Panc1 (cell line): ENCODE results near the gene METTL1. TPM values are rescaled to one million over a fixed set of nuclear protein-coding genes. Genes with fewer than 3 reads are reported as not detected.

Experiments used
- ATAC-seq: fragments of 200-7000 bp; cut with Tn5 transposase; 2 replicates; pipeline ENCODE4 v1.9.1; 2020; ENCODE audit warnings: mild to moderate bottlenecking, moderate library complexity
- BruUV-seq: library from RNA; stranded (reverse); fragments of 400-500 nt; replicated peaks from 2 replicates; lab custom pipeline; 2021; lab: Mats Ljungman, UMichigan
- CTCF ChIA-PET: fragments of 300-600 bp; sonication (Branson Sonifier 250); formaldehyde crosslinking; loops from one replicate; lab custom pipeline; 2022; ENCODE audit warnings: antibody characterized with exemption; lab: Charles Lee
- POLR2A ChIA-PET: fragments of 300-600 bp; sonication (Branson Sonifier 250); formaldehyde crosslinking; loops from one replicate; lab custom pipeline; 2022; ENCODE audit warnings: antibody characterized with exemption; lab: Charles Lee
- DNase-seq: peaks from one replicate; pipeline ENCODE4 v3.0.0-alpha.2; 2010; ENCODE audit warnings: low read depth, low spot score
- H3K27ac ChIP-seq: 2 replicates; pipeline ENCODE4 v1.5.1; 2011; ENCODE audit warnings: mild to moderate bottlenecking, low read length, inconsistent platforms
- H3K27me3 ChIP-seq: fragments of 200-500 bp; sonication (Bioruptor generic); 2 replicates; pipeline ENCODE4 v1.6.0; 2014; ENCODE audit warnings: low read length, inconsistent platforms; ENCODE audit not compliant: control insufficient read depth, insufficient read depth
- H3K36me3 ChIP-seq: fragments of 200-500 bp; sonication (Bioruptor generic); 2 replicates; pipeline ENCODE4 v1.5.1; 2014; ENCODE audit warnings: inconsistent platforms, mild to moderate bottlenecking, low read length, moderate library complexity; ENCODE audit not compliant: control insufficient read depth, insufficient read depth
- H3K4me1 ChIP-seq: 2 replicates; pipeline ENCODE4 v1.5.1; 2011; ENCODE audit warnings: inconsistent platforms, mild to moderate bottlenecking, low read length, moderate library complexity; ENCODE audit not compliant: control insufficient read depth, insufficient read depth
- H3K4me3 ChIP-seq, 2 experiments: 2 replicates each; pipeline ENCODE4 v1.5.1; 2011 to 2012; ENCODE audit warnings: low read depth in 2 of 2, low read length in 2 of 2, mild to moderate bottlenecking in 2 of 2, inconsistent platforms in 1 of 2, moderate library complexity in 1 of 2
- H3K9me3 ChIP-seq: fragments of 200-500 bp; sonication (Bioruptor generic); 2 replicates; pipeline ENCODE4 v1.5.1; 2014; ENCODE audit warnings: low read depth, mild to moderate bottlenecking, inconsistent platforms, low read length, moderate library complexity; ENCODE audit not compliant: control insufficient read depth, insufficient read depth
- CTCF ChIP-seq: fragments of 450-650 bp; IDR thresholded peaks from 2 replicates; pipeline ENCODE4 v1.5.1; 2017; ENCODE audit warnings: mild to moderate bottlenecking
- POLR2AphosphoS5 ChIP-seq: IDR thresholded peaks from 2 replicates; pipeline ENCODE4 v1.6.1; 2012; ENCODE audit warnings: mild to moderate bottlenecking, low read depth, low read length, moderate library complexity
- REST ChIP-seq, 2 experiments: IDR thresholded peaks; 2 replicates each; pipeline ENCODE4 v1.6.1; 2011 to 2012; ENCODE audit warnings: low read depth in 2 of 2, control low read depth in 1 of 2, low read length in 1 of 2, mild to moderate bottlenecking in 1 of 2, moderate library complexity in 1 of 2; ENCODE audit not compliant: insufficient read depth in 1 of 2
- SIN3A ChIP-seq: IDR thresholded peaks from 2 replicates; pipeline ENCODE4 v1.6.1; 2012; ENCODE audit warnings: low read depth, mild to moderate bottlenecking, low read length, moderate library complexity, borderline replicate concordance; ENCODE audit not compliant: insufficient read depth
- TCF7L2 ChIP-seq: IDR thresholded peaks from 2 replicates; pipeline ENCODE4 v1.6.1; 2011; ENCODE audit warnings: mild to moderate bottlenecking, low read depth, low read length, inconsistent platforms
- in situ Hi-C: cut with HindIII; loops from 2 replicates; pipeline ENCODE4 v1.10.0; 2016; ENCODE audit warnings: low sequenced_read_pairs, low pct_unique_long_range_greater_than_20kb
- intact Hi-C: fragments of 100-400 bp; cut with micrococcal nuclease; formaldehyde crosslinking; loops from one replicate; pipeline ENCODE4 v1.10.0; 2022; ENCODE audit not compliant: unreplicated experiment
- total RNA-seq: library from RNA; stranded (reverse); gene quantifications from one replicate; pipeline ENCODE4 v1.2.1, GENCODE V29; 2021; ENCODE audit not compliant: unreplicated experiment

The METTL1 gene
- total RNA-seq, 1 experiment from 2014 or later = 46.5 TPM

- ATAC-seq (peak; percentile 2), DNase-seq (no peak)
- no TSS peak for BruUV-seq
- in situ Hi-C loops = no loop called here
- intact Hi-C loops = loop anchor here (5.0 kb wide), 1 partner anchor 153 kb away; no protein-coding TSS in a partner anchor
- no peaks in the 10 kb centered on the region; the same call in 1 of the 2 replicates for H3K27me3 ChIP-seq
- no peak overlapping the region for H3K27ac ChIP-seq
- no peaks in the 10 kb centered on the region for H3K36me3 ChIP-seq
- ChIA-PET CTCF (interaction anchor here (0.6 to 1.6 kb wide), 7 partner anchors 9 to 276 kb away, joined by 3 to 9 read pairs (median 3); no protein-coding TSS in a partner anchor), POLR2A (interaction anchor here (0.7 kb wide), 1 partner anchor 1380 kb away, joined by 3 read pairs; no protein-coding TSS in a partner anchor)
- TF ChIP-seq POLR2AphosphoS5 (no peak), TCF7L2 (no peak), REST (IDR thresholded peaks at IDR 0.05; ENCODE audit: insufficient read depth in 1 of 2, low read depth in 2 of 2, low read length in 1 of 2) (no peak), SIN3A (no peak), CTCF (no peak)
- no peak overlapping the region for H3K4me3 ChIP-seq
- peaks cover 7% of the 10 kb centered on the region; the same call in 1 of the 2 replicates for H3K4me1 ChIP-seq
- H3K9me3 ChIP-seq = no peaks in the 10 kb centered on the region
Measured at GRCh38 chr12:57735198-57735855, 36.6 kb downstream of the METTL1 start.

DNA sequence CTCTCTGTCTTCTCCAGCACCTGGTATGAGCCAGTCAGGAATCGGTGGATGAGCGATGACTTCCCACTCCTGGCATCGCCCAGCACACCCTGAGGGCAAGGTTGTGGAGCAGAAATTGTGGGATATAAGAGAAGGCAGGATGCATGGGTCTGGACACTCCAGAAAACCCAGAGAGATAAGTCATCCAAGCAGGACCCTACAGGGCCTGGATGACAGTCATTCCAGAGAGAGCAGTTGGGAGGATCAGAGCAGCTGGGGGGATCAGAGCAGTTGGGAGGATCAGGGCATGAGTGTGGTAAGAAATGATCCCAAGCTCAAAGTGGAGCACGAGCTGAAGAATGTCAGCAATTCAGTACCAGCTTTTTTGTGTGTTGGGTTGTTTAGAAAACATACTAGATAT lies 37.3 kb downstream of the METTL1 start:
- DNase-seq (no peak), ATAC-seq (no peak)
- H3K27me3 ChIP-seq = no peaks in the 10 kb centered on the region; the same call in 1 of the 2 replicates
- POLR2A ChIA-PET = interaction anchor here (0.7 kb wide), 1 partner anchor 1379 kb away, joined by 3 read pairs; no protein-coding TSS in a partner anchor
- no peak overlapping the region for H3K27ac ChIP-seq
- intact Hi-C loops = no loop called here
- no peak for TF ChIP-seq TCF7L2
- no peak for TF ChIP-seq CTCF
- TF ChIP-seq REST (IDR thresholded peaks at IDR 0.05; ENCODE audit: insufficient read depth in 1 of 2, low read depth in 2 of 2, low read length in 1 of 2) = no peak
- TF ChIP-seq SIN3A = no peak
- TF ChIP-seq POLR2AphosphoS5 = no peak
- no peaks in the 10 kb centered on the region for H3K9me3 ChIP-seq
- H3K4me1 ChIP-seq = peaks cover 7% of the 10 kb centered on the region; the same call in 1 of the 2 replicates
- BruUV-seq = no TSS peak
- in situ Hi-C loops = no loop called here
- no peak overlapping the region for H3K4me3 ChIP-seq
- H3K36me3 ChIP-seq = no peaks in the 10 kb centered on the region
- CTCF ChIA-PET = interaction anchor here (1.5 to 1.6 kb wide), 3 partner anchors 8 to 151 kb away, joined by 4 to 9 read pairs (median 5); no protein-coding TSS in a partner anchor
